Measurements from ENCODE around the gene MYMK. TPM values are rescaled to one million over a fixed set of nuclear protein-coding genes. Genes with fewer than 3 reads are reported as not detected.

Gene MYMK
- total RNA-seq, 4 donors from 2014 or later: not detected

- intact Hi-C loops (cut with DNase I; ENCODE audit: low total_unique reads): no loop called here
- 88 to 95% methylated on average over 21 to 22 of the region's 22 CpGs for WGBS, 2 donors
These were observed 36.2 kb upstream of the MYMK start for GRCh38 chr9:133560944-133561343.

GRCh38 chr9:133560311-133560710 lies 35.6 kb upstream of the MYMK start:
- no peak overlapping the region for H3K4me3 ChIP-seq (ENCODE audit: low read depth, poor library complexity, severe bottlenecking)
- intact Hi-C loops (cut with DNase I; ENCODE audit: low total_unique reads): no loop called here
- TF ChIP-seq CTCF (IDR thresholded peaks at IDR 0.05) (no peak), POLR2A (IDR thresholded peaks at IDR 0.05) (no peak)
- 75 to 88% methylated on average over 14 to 15 of the region's 15 CpGs for WGBS, 2 donors
- DNase-seq (ENCODE audit: low spot score in 2 of 2): no peak

More at GRCh38 chr9:133560944-133561343, 36.2 kb upstream of the MYMK start:
- H3K4me3 ChIP-seq (ENCODE audit: low read depth, poor library complexity, severe bottlenecking): no peak overlapping the region
- no peak for TF ChIP-seq POLR2A (IDR thresholded peaks at IDR 0.05)
- no peak for TF ChIP-seq CTCF (IDR thresholded peaks at IDR 0.05)
- no peak for DNase-seq (ENCODE audit: low spot score in 2 of 2)

- 38 to 39% methylated on average over 29 to 31 of the region's 31 CpGs for WGBS, 2 donors
- intact Hi-C loops (cut with DNase I; ENCODE audit: low total_unique reads): no loop called here
- no peak overlapping the region for H3K4me3 ChIP-seq (ENCODE audit: low read depth, poor library complexity, severe bottlenecking)
These were observed 33.7 kb upstream of the MYMK start for GRCh38 chr9:133558191-133559126.

GRCh38 chr9:133557581-133557980 lies 32.8 kb upstream of the MYMK start:
- H3K4me3 ChIP-seq (ENCODE audit: low read depth, poor library complexity, severe bottlenecking): no peak overlapping the region
- intact Hi-C loops (cut with DNase I; ENCODE audit: low total_unique reads): no loop called here
- 88 to 94% methylated on average over 7 to 9 of the region's 9 CpGs for WGBS, 2 donors
- no peak for DNase-seq (ENCODE audit: low spot score in 2 of 2)
- no peak for TF ChIP-seq POLR2A (IDR thresholded peaks at IDR 0.05)
- TF ChIP-seq CTCF (IDR thresholded peaks at IDR 0.05): no peak

More at GRCh38 chr9:133558191-133559126, 33.7 kb upstream of the MYMK start:
- TF ChIP-seq POLR2A (IDR thresholded peaks at IDR 0.05) (no peak), CTCF (IDR thresholded peaks at IDR 0.05) (no peak)
- DNase-seq (ENCODE audit: low spot score in 2 of 2): peak in 1 of 2 donors; percentile 29

GRCh38 chr9:133556354-133556753 lies 31.6 kb upstream of the MYMK start:
- WGBS, 2 donors: 87 to 91% methylated on average over 5 of the region's 5 CpGs
- intact Hi-C loops (cut with DNase I; ENCODE audit: low total_unique reads): no loop called here
- no peak overlapping the region for H3K4me3 ChIP-seq (ENCODE audit: low read depth, poor library complexity, severe bottlenecking)
- no peak for TF ChIP-seq POLR2A (IDR thresholded peaks at IDR 0.05)
- no peak for TF ChIP-seq CTCF (IDR thresholded peaks at IDR 0.05)
- DNase-seq (ENCODE audit: low spot score in 2 of 2): no peak
